Activated CD8-positive, alpha-beta memory T cell treated with anti-CD3 and anti-CD28 coated beads for 36 hours (primary cell): ENCODE results near the gene IL36G. TPM values are rescaled to one million over a fixed set of nuclear protein-coding genes. Genes with fewer than 3 reads are reported as not detected.

ENCODE experiments used
- CTCF ChIA-PET: fragments of 350-600 bp; sonication (Branson Sonifier 250); formaldehyde crosslinking; loops from one replicate; lab custom pipeline; 2021; ENCODE audit warnings: antibody characterized with exemption; lab: Charles Lee
- POLR2A ChIA-PET: fragments of 350-600 bp; sonication (Branson Sonifier 250); formaldehyde crosslinking; loops from one replicate; lab custom pipeline; 2021; ENCODE audit warnings: antibody characterized with exemption; lab: Charles Lee
- total RNA-seq, 2 experiments: library from RNA; stranded (reverse); gene quantifications; one replicate each; pipeline ENCODE4 v1.2.3, GENCODE V29; 2021

IL36G gene
- total RNA-seq, 2 experiments from 2014 or later = not detected

- CTCF ChIA-PET = interaction anchor here (0.7 kb wide), 1 partner anchor 183 kb away, joined by 4 read pairs; no protein-coding TSS in a partner anchor
- POLR2A ChIA-PET = interaction anchor here (0.7 kb wide), 1 partner anchor 340 kb away, joined by 7 read pairs; no protein-coding TSS in a partner anchor
These were observed 17.5 kb upstream of the IL36G start for GRCh38 chr2:112960230-112960825.

GRCh38 chr2:112962308-112963175 is 15.3 kb upstream of the IL36G start:
- ChIA-PET CTCF (interaction anchor here (1.2 kb wide), 1 partner anchor 13 kb away, joined by 3 read pairs; no protein-coding TSS in a partner anchor), POLR2A (no interaction called here)

- POLR2A ChIA-PET = no interaction called here
These were observed 10.8 kb upstream of the IL36G start for GRCh38 chr2:112967023-112967422.

GRCh38 chr2:112972423-112973086 is 5.3 kb upstream of the IL36G start:
- POLR2A ChIA-PET = no interaction called here
- CTCF ChIA-PET = no interaction called here

More at GRCh38 chr2:112967023-112967422, 10.8 kb upstream of the IL36G start:
- CTCF ChIA-PET = no interaction called here

GRCh38 chr2:112973156-112973555 is 4.7 kb upstream of the IL36G start:
- ChIA-PET CTCF (no interaction called here), POLR2A (no interaction called here)

GRCh38 chr2:112979731-112980130 is 1.9 kb downstream of the IL36G start:
- ChIA-PET CTCF (no interaction called here), POLR2A (no interaction called here)

GRCh38 chr2:112980537-112980936 is 2.7 kb downstream of the IL36G start:
- ChIA-PET POLR2A (no interaction called here), CTCF (no interaction called here)

- CTCF ChIA-PET = no interaction called here
- POLR2A ChIA-PET = no interaction called here
These were observed 7.3 kb downstream of the IL36G start for GRCh38 chr2:112985090-112985489.

- POLR2A ChIA-PET = no interaction called here
- CTCF ChIA-PET = no interaction called here
These were observed 11.8 kb downstream of the IL36G start for GRCh38 chr2:112989611-112990010.

- POLR2A ChIA-PET = no interaction called here
- CTCF ChIA-PET = no interaction called here
These were observed 16.0 kb downstream of the IL36G start for GRCh38 chr2:112993831-112994230.

GRCh38 chr2:112994648-112995047 is 16.8 kb downstream of the IL36G start:
- POLR2A ChIA-PET = no interaction called here
- CTCF ChIA-PET = no interaction called here

GRCh38 chr2:112995346-112995920 is 17.6 kb downstream of the IL36G start:
- ChIA-PET CTCF (interaction anchor here (0.6 kb wide), 1 partner anchor 413 kb away, joined by 3 read pairs; no protein-coding TSS in a partner anchor), POLR2A (no interaction called here)

GRCh38 chr2:112996635-112997034 is 18.8 kb downstream of the IL36G start:
- ChIA-PET POLR2A (no interaction called here), CTCF (no interaction called here)

- ChIA-PET POLR2A (no interaction called here), CTCF (no interaction called here)
These were observed 19.3 kb downstream of the IL36G start for GRCh38 chr2:112997151-112997550.

GRCh38 chr2:113000436-113000835 is 22.6 kb downstream of the IL36G start:
- ChIA-PET POLR2A (interaction anchor here (0.6 kb wide), 1 partner anchor 518 kb away, joined by 3 read pairs; no protein-coding TSS in a partner anchor), CTCF (no interaction called here)

- CTCF ChIA-PET = no interaction called here
- POLR2A ChIA-PET = no interaction called here
These were observed 24.9 kb downstream of the IL36G start for GRCh38 chr2:113002677-113003076.

GRCh38 chr2:113005030-113005509 is 27.3 kb downstream of the IL36G start, which contains the start of gene IL36A:
Gene IL36A (plus strand): TSS chr2:113005459. CDS start chr2:113005872, 413 bp downstream.
- POLR2A ChIA-PET = no interaction called here

GRCh38 chr2:113007250-113007649 is 29.4 kb downstream of the IL36G start:
- ChIA-PET POLR2A (no interaction called here), CTCF (no interaction called here)

More at GRCh38 chr2:113005030-113005509, 27.3 kb downstream of the IL36G start, which contains the start of gene IL36A:
- CTCF ChIA-PET = no interaction called here

- ChIA-PET POLR2A (no interaction called here), CTCF (interaction anchor here (0.6 kb wide), 1 partner anchor 78 kb away, joined by 3 read pairs; no protein-coding TSS in a partner anchor)
These were observed 31.8 kb downstream of the IL36G start for GRCh38 chr2:113009622-113010021.
